ENCODE results near the gene MKNK2.

The MKNK2 gene

DNA sequence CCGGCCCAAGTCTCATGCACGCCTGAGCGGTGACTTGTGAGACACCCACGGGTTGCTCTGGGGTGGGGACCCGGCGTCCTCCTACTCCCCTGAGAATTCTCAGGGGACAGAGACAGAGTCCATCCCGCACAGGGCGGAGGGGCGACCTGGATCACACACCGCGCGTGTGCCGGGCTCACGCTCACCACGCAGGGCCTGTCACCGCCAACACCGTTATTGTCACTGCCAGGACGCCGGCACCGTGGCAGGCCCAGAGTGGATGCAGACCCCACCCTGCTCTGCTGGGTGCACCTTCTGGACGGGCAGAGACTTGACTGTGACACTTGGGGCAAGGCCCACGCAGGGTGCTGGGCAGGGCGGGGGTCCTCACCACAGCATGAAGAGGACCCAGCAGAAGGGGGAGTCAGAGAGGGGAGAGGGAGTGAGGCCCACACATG lies 28.8 kb upstream of the MKNK2 start:
- DNase-seq = no peak

DNA sequence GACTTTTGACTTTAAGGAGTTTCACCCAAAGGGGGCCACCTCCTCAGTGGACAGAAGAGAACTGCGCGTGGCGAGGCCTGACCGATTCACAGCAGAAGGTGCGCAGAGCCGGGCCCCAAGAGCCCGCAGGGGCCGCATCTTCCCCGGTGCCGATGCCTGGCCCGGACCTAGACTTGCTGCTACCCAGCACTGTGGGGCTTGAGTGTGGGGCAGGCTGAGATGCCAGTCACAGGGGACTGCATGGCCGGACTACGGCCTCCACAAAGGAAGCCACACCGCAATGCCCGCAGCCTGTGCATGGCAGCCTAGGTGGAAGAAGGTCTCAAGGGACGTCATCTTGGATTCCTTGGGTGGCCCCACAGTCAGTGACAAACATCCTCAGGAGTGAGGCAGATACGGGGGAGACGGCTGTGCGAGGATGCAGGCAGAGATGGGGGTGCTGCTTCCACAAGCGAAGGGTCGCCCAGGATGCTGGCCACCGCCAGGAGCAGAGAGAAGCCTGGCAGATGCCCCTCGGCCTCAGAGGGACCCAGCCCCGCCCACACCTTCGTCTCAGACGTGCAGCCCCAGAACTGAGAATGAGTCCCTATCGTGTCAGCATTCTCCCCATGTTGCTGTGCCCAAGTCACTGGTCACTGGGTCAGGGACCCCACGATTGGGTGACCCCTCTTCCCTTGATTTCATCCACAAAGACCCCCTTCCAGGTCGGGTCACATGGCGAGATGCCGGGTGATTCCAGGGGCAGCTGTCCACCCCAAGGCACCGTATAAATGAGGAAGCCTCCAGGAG lies 28.2 kb upstream of the MKNK2 start:
- no peak for DNase-seq

GRCh38 chr19:2077833-2078619 lies 27.0 kb upstream of the MKNK2 start:
- no peak for DNase-seq

- DNase-seq = no peak
Observed at GRCh38 chr19:2077398-2077797, 26.4 kb upstream of the MKNK2 start.

DNA sequence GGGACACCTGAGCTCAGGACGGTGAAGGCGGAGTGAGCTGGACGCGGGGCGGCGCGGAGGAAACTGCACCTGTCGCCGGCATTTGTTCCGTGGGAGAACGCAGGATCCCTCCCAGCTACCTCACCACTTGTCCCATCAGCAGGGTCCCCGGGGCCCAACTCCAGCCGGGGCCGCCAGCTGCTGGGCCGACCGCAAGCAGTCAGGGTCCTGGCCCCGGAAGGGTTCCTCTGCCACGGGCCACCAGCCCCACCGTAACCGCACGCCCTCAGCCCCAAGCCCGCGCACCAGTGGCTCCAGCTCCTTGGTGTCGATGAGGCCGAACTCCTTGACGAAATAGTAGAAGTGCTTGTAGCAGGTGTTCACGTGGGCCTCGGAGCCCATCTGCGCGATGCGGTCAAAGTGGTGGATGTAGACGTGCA lies 25.5 kb upstream of the MKNK2 start:
- no peak for DNase-seq

DNA sequence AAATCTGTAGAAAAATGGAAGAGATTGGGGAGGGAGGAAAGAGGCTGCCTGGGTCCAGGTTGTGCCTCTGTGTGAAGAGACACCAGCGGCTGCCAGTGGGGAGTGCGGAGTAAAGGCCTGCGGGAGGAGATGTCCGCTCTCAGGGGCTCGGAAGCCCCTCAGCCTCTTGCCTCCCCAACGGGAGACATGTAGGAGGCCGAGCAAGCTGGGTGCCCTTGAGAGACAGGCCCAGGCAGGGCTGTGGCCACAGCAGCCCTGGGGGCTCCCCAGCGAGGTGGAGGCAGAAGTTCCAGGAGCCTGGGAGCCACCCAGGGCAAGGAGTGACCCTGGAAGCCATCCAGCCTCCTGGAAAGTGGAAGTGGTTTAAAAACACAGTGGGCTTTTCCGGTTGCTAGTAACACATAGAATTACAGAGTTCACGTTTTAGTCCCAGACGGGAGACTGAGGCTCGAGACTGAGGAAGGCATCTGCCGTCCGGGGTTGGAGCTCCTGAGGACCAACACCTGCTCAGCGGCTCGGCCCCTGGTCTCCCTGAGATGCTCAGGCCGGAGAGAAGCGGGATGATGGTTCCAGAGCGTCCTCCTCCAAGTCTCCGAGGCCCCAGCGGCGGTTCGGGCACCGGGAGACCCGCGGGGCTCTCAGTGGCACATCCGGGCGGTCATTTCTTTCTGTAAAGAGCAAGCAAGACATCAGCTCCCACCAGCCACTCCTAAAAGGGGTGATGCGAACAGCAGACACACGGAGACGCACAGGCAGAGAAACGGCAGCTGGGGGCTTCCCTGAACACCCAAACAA lies 21.9 kb upstream of the MKNK2 start:
- DNase-seq = no peak

DNA sequence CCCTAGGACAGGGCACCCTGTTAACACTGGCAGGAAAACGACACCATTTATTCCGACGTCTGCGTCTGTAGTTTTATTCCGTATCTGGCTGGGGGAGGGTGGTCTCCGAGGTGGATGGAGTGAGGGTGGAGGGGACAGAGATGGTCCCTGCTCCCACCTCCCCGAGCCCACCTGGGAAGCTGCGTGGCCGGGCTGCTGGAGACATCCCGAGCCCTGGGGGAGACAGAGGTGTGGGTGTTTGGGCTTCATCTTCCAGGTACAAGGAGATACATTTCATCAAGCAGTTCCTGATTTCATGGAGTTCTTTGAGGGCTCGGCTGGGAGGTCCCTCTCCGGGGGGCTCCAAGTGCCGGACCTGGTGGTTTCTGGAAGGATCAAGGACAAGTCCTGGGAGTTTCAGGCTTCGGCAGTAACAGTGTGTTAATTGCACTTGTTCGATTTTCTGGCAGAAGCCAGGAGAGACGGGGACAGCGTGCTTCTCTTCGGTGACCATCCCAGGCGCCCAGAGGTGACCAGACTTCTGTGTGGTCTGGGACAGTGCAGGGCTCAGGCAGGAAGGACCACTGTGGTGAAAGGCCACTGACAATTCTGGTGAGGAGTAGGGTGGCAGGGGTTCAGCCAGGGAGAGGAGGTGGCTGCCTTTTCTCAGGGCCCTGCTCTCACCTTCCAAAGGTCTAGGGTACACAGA lies 20.1 kb upstream of the MKNK2 start:
- no peak for DNase-seq

- DNase-seq = no peak
Observed at GRCh38 chr19:2070436-2070827, 19.4 kb upstream of the MKNK2 start.

DNA sequence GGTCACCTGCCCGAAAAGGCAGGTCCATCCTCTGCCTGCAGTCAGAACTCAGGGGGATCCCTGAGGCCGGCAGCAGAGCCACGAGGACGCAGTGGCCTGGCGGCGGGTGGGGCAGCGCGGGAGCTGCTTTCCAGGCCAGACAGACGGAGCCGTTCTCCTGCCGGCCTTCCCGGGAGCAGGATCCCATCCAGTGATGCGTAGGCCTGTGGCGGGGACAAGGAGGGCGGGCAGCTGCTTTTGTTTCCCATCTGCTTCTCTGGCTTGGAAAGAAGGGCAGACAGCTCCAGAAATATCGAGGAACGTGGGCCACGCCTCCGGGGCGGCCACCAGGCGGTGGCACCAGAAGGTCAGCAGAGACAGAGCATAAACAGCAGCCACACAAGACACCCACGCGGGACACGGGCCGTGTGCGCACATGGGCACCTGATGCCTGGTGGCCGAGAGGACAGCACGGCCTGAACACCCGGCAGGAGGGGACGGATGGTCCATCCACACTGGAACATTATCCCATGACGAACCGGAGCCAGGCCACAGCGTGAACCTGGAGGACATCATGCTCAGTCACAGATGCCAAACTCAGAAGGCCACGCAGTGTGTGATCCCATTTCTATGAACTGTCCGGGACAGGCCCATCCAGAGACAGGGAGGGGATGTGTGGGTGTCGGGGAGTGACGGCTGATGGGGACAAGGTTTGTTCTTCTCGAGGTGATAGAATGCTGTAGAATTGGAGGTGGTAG lies 13.9 kb upstream of the MKNK2 start:
- no peak for DNase-seq

DNA sequence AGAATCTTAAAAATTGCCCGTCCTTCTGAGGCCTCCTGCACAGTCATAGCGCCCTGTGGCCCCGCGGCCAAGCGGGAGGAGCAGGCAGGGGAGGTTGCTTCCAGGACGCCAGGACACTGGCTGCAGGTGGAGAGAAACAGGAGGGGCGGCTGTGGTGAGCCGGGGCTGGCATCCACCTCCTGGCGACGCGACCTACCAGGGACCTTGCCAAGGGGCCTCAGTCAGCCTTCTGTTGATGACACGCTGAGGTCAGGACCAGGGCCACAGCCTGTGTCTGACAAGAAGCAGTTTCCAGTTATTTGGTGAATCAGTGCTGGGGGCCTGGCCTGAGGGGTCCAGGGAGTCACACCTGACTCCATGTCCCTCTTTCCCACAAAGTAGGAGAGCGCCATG lies 13.3 kb upstream of the MKNK2 start:
- no peak for DNase-seq

DNA sequence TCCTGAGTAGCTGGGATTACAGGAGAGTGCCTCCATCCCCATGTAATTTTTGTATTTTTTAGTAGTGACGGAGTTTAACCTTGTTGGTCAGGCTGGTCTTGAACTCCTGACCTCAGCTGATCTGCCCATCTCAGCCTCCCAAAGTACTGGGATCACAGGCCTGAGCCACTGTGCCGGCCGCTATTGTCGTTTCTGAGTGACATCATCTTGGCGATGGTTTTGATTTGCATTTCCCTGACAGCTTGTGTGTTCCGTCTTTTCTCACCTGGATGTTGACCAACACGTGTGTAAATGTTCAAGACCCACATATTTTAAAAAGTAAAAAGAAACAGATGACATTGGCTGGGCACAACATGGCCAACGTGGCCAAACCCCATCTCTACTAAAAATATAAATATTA lies 12.8 kb upstream of the MKNK2 start:
- no peak for DNase-seq

DNA sequence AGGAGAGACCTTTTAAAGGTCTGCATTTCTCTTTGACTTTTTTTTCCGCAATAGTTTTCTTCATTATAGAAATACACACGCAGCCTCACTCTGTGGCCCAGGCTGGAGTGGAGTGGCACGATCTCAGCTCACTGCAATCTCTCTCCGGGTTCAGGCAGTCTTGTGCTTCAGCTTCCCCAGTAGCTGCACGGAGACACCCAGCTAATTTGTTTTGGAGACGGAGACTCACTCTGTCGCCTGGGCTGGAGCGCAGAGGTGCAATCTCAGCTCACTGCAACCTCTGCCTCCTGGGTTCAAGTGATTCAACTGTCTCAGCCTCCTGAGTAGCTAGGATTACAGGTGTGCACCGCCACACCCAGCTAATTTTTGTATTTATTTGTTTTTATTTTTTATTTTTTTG lies 11.7 kb upstream of the MKNK2 start:
- no peak for DNase-seq

DNA sequence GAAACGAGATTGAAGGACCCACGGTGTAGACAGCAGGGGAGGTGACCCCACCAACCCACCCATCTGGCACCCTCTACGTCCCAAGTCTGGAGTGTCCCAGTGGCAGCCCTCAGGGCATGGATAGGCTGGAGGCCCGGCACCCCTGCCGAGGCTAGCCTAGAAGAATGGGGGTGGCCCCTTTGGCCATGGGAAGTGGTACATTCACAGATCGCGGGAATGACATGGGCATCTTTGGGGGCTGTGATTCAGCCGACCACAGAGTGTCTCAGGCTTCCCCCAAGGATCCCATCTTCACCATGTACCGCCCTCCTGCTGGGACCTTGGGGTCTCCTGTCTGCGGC lies 11.3 kb upstream of the MKNK2 start:
- DNase-seq = no peak

DNA sequence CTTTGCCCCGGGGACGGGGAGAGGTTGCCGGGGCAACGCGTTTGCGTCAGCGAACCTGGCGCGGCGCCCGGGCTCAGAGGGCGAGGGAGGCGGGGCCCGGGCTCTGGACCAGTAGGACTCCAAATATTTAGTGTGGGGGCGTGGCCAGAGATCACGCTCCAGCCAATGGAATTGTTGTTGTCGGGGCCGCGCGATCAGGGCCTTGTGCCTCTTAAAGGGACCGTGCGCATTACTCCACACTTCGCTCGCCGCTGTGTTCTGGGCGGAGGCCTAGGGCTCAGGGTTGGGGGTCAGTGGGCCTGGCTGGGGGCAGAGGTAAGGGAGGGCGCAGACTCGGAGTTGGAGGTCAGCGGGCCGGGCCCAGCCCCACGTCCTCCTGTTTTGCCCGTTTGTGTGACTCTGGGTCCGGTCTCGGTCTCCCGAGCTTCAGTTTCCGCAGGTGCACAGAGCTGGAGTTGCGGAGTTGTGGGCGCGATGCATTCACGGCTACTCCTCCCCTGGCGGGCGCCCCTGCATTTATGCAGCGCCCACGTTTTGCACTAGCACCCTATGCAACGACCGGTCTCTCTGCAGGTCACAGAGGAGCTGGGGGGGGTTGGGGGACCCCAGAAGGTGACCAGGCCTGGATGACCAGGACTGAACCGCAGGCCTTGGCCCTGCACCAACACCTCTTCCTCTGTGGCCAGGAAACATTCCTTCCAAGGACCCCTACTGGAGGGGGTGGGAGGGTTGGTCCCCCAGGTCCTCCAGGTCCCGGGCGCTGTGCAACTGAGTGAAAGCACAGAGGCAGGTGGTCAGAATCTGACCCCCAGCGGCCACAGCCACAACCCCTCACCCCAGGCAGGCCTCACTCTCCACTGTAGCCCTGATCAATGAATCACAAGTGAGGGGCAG lies 10.7 kb upstream of the MKNK2 start:
- DNase-seq = peak; percentile 98 to 100

GRCh38 chr19:2060884-2061494 lies 9.9 kb upstream of the MKNK2 start:
- no peak for DNase-seq

GRCh38 chr19:2059422-2060201 lies 8.6 kb upstream of the MKNK2 start:
- DNase-seq = no peak

DNA sequence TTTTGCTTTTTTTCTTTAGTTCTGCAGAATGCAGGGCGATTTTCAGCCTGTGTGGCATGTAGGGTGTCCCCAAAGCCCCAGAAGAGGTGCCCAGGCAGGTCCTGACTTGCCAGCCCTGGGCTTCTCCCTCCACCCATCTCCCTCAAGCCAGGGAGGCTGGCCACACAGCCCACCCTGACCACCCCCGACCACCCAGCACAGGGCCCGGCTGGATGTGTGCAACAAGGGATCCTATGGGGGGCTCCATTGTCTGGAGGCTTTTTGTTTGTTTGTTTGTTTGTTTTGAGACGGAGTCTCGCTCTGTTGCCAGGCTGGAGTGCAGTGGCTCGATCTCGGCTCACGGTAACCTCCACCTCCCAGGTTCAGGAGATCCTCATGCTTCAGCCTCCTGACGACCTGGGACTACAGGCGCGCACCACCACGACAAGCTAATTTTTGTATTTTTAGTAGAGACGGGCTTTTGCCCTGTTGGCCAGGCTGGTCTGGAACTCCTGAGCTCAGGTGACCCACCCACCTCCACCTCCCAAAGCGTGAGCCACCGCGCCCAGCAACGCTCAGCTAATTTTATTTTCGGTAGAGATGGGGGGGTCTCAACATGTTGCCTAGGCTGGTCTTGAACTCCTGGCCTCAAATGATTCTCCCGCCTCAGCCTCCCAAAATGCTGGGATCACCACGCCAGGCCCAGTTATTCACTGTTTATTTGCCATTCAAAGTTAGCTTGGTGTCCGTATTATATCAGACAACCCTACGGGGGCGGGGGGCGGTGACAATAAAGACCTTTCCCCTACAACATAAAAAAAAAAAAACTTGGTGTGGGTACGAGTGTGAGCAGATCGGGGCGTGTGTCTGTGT lies 7.8 kb upstream of the MKNK2 start:
- DNase-seq = no peak

DNA sequence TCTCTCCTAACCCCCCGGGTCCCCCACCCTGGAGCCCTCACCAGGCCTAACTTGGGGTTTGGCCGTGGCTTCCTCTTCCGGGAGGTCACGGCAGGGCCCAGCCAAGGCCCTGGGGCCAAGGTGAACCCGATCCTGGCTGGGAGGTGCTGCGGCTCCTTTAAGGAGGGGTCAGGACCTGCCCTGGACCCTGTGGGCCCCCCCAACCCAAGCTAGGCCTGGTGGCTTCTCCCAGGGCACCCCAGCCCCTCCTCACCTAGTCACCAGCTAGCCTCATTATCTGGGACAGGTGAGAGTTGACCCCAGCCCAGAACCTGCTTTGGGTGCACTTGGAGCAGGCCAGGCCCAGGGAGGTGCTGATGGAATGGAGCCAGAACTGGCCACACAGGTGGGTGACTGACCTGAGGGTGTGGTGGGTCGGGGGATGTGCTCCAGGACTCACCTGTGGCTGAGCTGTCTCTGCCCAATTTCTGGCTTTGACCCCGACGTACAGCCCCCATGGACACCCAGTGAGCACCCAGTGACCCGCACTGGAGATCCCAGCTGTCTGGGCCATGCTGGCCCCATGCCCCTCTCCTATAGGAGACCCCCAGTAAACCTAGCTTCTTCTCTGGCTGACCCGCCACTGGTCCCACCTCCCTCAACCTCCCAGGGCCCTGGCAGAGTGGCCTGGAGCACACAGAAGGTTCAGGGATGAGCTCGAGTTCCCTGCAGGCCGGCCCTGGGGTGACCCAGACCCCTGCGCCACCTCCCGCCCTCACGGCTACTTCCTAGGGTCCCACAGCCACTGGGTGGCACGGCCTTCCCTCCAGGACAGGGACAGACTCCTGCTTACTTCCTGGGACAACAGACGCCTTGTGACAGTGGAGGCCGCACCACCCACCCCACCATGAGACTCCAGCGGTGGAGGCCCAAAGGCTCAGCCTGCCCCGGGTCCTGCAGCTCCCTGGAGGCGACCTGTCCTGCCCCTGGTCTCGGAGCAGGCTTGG lies 6.7 kb upstream of the MKNK2 start:
- no peak for DNase-seq

Measured in NCI-H187 (cell line).